K562 (cell line): ENCODE data around the gene DIPK1A. TPM values are rescaled to one million over a fixed set of nuclear protein-coding genes. Genes with fewer than 3 reads are reported as not detected.

Source experiments
- ATAC-seq: fragments of 200-7000 bp; cut with Tn5 transposase; 3 replicates; pipeline ENCODE4 v1.9.1; 2020; ENCODE audit warnings: moderate library complexity
- BruUV-seq: library from RNA; stranded (reverse); fragments of 400-500 nt; replicated peaks from 2 replicates; lab custom pipeline; 2021; lab: Mats Ljungman, UMichigan
- CTCF ChIA-PET: fragments of 300-600 bp; formaldehyde crosslinking; extraction: SDS; loops from one replicate; lab custom pipeline; 2021; ENCODE audit warnings: low intra/inter-chr PET ratio; lab: Yijun Ruan, JAX
- POLR2A ChIA-PET: fragments of 300-600, 350-650 bp; sonication (Branson Sonifier 250); formaldehyde crosslinking; extraction: SDS; loops from one replicate; lab custom pipeline; 2021; ENCODE audit warnings: antibody characterized with exemption, inconsistent platforms; lab: Yijun Ruan, JAX
- DNase-seq, 4 experiments: peaks; one replicate each; pipeline versions ENCODE4 v3.0.0 to v3.0.0-alpha.2; 2011 to 2018; ENCODE audit warnings: low spot score in 3 of 4, mixed read lengths in 3 of 4; ENCODE audit errors: extremely low read depth in 1 of 4
- FAIRE-seq: peaks from 2 replicates; lab custom pipeline; 2011; peaks lifted over from hg19 to GRCh38; lab: Jason Lieb, UNC
- H2AFZ ChIP-seq: 2 replicates; pipeline ENCODE4 v1.6.0; 2011; ENCODE audit warnings: low read depth, low read length, control low read depth, inconsistent platforms
- H3K27ac ChIP-seq: fragments of 200-600 bp; 3 replicates; pipeline ENCODE4 v1.8.0; 2011; ENCODE audit warnings: low read depth, mild to moderate bottlenecking, control low read depth, inconsistent platforms, low read length, moderate library complexity, mixed read lengths; ENCODE audit errors: extremely low read depth
- H3K27me3 ChIP-seq, 2 experiments: fragments of 300-600 bp in 1 of 2; 2 replicates in 1 of 2; 3 replicates in 1 of 2; pipeline versions ENCODE4 v1.6.0 to v1.8.0; 2011; ENCODE audit warnings: inconsistent platforms in 2 of 2, low read length in 2 of 2, mild to moderate bottlenecking in 1 of 2, mixed read lengths in 1 of 2, moderate library complexity in 1 of 2; ENCODE audit not compliant: control insufficient read depth in 2 of 2, insufficient read depth in 2 of 2
- H3K36me3 ChIP-seq: fragments of 300-600 bp; 3 replicates; pipeline ENCODE4 v1.8.0; 2011; ENCODE audit warnings: mild to moderate bottlenecking, low read length, inconsistent platforms; ENCODE audit not compliant: control insufficient read depth, insufficient read depth
- H3K4me1 ChIP-seq, 2 experiments: fragments of 200-600 bp in 1 of 2; replicated peaks in 1 of 2; 2 replicates in 1 of 2; 3 replicates in 1 of 2; pipeline versions ENCODE4 v1.5.1 to v1.8.0; 2011; ENCODE audit warnings: inconsistent platforms in 2 of 2, low read length in 2 of 2, mild to moderate bottlenecking in 1 of 2, mixed read lengths in 1 of 2, moderate library complexity in 1 of 2; ENCODE audit not compliant: control insufficient read depth in 2 of 2, insufficient read depth in 2 of 2
- H3K4me2 ChIP-seq: 2 replicates; pipeline ENCODE4 v1.6.1; 2011; ENCODE audit warnings: low read length, control low read depth, inconsistent platforms, mixed read lengths; ENCODE audit not compliant: insufficient read depth
- H3K4me3 ChIP-seq: fragments of 200-600 bp; sonication (generic), shearing (Covaris generic); 2 replicates; pipeline ENCODE4 v1.5.1; 2016; ENCODE audit warnings: control low read depth, inconsistent platforms
- H3K79me2 ChIP-seq: fragments of 200-600 bp; 3 replicates; pipeline ENCODE4 v1.8.0; 2011; ENCODE audit warnings: low read length, inconsistent platforms; ENCODE audit not compliant: control insufficient read depth, insufficient read depth
- H3K9ac ChIP-seq, 2 experiments: 2 replicates each; pipeline versions ENCODE4 v1.6.0 to v1.6.1; 2011; ENCODE audit warnings: low read depth in 2 of 2, low read length in 2 of 2, control low read depth in 1 of 2, inconsistent platforms in 1 of 2, mild to moderate bottlenecking in 1 of 2, mixed read lengths in 1 of 2; ENCODE audit not compliant: insufficient read depth in 1 of 2
- H3K9me1 ChIP-seq: one replicate; pipeline ENCODE4 v1.6.0; 2011; ENCODE audit warnings: inconsistent platforms, mild to moderate bottlenecking, low read length, moderate library complexity; ENCODE audit not compliant: control insufficient read depth, insufficient read depth
- H3K9me3 ChIP-seq: replicated peaks from 2 replicates; pipeline ENCODE4 v1.5.1; 2011; ENCODE audit warnings: low read depth, low read length, inconsistent platforms; ENCODE audit not compliant: control insufficient read depth, insufficient read depth
- H4K20me1 ChIP-seq: replicated peaks from 2 replicates; pipeline ENCODE4 v1.6.1; 2011; ENCODE audit warnings: low read length, inconsistent platforms, mixed read lengths; ENCODE audit not compliant: control insufficient read depth, insufficient read depth
- KDM5B ChIP-seq: fragments of 200-600 bp; sonication (generic); IDR thresholded peaks from 2 replicates; pipeline ENCODE4 v1.6.1; 2012; ENCODE audit warnings: low read depth, mild to moderate bottlenecking, moderate library complexity, low read length, control low read depth, inconsistent platforms; ENCODE audit not compliant: insufficient replicate concordance
- LCOR ChIP-seq: sonication (generic); formaldehyde crosslinking; IDR thresholded peaks from 2 replicates; pipeline ENCODE4 v1.8.0; 2022; ENCODE audit warnings: mild to moderate bottlenecking, missing genetic modification reagents
- NEUROD1 ChIP-seq: fragments of 150-350 bp; IDR thresholded peaks from 2 replicates; pipeline ENCODE4 v1.6.1; 2014; ENCODE audit warnings: borderline replicate concordance, low read length, low read depth; ENCODE audit not compliant: partially characterized antibody
- NONO ChIP-seq, 2 experiments: fragments of 200-400 bp in 1 of 2; fragments of 450-650 bp in 1 of 2; formaldehyde crosslinking in 1 of 2; IDR thresholded peaks; 2 replicates each; pipeline ENCODE4 v1.6.1; 2017; ENCODE audit warnings: low read depth in 2 of 2, mild to moderate bottlenecking in 2 of 2, moderate library complexity in 2 of 2, low read length in 1 of 2
- SAFB2 ChIP-seq: fragments of 200-400 bp; formaldehyde crosslinking; IDR thresholded peaks from 2 replicates; pipeline ENCODE4 v1.6.1; 2018; ENCODE audit warnings: borderline replicate concordance, low read length, low read depth, moderate library complexity; ENCODE audit not compliant: severe bottlenecking
- ZNF785 ChIP-seq: fragments of 250-450 bp; sonication (Bioruptor Pico); IDR thresholded peaks from 2 replicates; pipeline ENCODE4 v1.4.0; 2020; ENCODE audit warnings: mild to moderate bottlenecking
- WGBS: fragments of 100-300 bp; shearing (Covaris generic); methylation state at CpG from one replicate; pipeline ENCODE4 v1.1.6; 2016; ENCODE audit warnings: low coverage, mixed read lengths; ENCODE audit not compliant: insufficient coverage; ENCODE audit errors: missing lambda C conversion rate; 5-methylcytosine and 5-hydroxymethylcytosine counted together
- in situ Hi-C: fragments of 300-500 bp; cut with MboI; formaldehyde crosslinking; loops from 4 replicates; pipeline ENCODE4 v1.15.0; 2018; ENCODE audit warnings: inconsistent platforms, mixed read lengths
- intact Hi-C: fragments of 100-400 bp; cut with micrococcal nuclease; formaldehyde crosslinking; loops from 2 replicates; pipeline ENCODE4 v1.14.2; 2022
- polyA plus RNA-seq, 8 experiments: library from polyadenylated mRNA; depleted of rRNA in 4 of 8; stranded (reverse) in 5 of 8; unstranded in 3 of 8; fragments of >200 nt; fragmentation: Nextera tagmentation in 2 of 8; fragmentation: Illumina TruSeq in 1 of 8; extraction: Ambion mirVana in 2 of 8; extraction: Trizol in 1 of 8; gene quantifications; 2 replicates each; pipeline versions ENCODE4 v1.2.1 to v1.2.3, GENCODE V29; 2011 to 2014; ENCODE audit warnings: inconsistent platforms in 1 of 8, missing spikeins in 1 of 8
- total RNA-seq, 7 experiments: library from RNA; depleted of rRNA in 6 of 7; stranded (reverse); fragments of >200 nt in 6 of 7; fragmentation: Illumina TruSeq in 2 of 7; extraction: Trizol in 2 of 7; gene quantifications; 2 replicates each; pipeline versions ENCODE4 v1.2.1 to v1.2.3, GENCODE V29; 2011 to 2021; ENCODE audit warnings: low replicate concordance in 1 of 7

Gene DIPK1A
- total and polyA plus RNA-seq, 9 of the 15 experiments (the other 6 are each of a cell fraction or from before 2014, with no cell fraction given): 0.54 to 2.5 (median 1.3) TPM

DNA sequence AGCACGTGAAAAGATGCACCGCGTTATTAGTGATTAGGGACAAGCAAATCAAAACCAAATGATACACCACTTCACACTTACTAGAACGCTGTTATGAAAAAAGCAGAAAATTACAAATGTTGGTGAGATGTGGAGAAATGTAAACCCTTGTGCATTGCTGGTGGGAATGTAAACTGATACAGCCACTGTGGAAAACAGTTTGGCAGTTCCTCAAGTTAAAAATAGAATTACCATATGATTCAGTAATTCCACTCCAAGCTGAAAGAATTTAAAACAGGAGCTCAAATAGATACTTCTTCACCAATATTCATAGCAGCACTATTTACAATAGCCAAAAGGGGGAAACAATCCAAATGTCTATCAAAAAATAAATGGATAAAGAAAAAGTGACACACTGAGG is 166.1 kb downstream of the DIPK1A start:
- FAIRE-seq: no peak
- BruUV-seq: no TSS peak
- TF ChIP-seq KDM5B (no peak), NONO (IDR thresholded peaks at IDR 0.05; ENCODE audit: low read depth in 2 of 2, low read length in 1 of 2) (no peak), ZNF785 (CRISPR knock-in tag) (no peak), NEUROD1 (no peak), SAFB2 (no peak), LCOR (CRISPR knock-in tag) (no peak)
- POLR2A ChIA-PET: interaction anchor here (1.1 to 1.4 kb wide), 3 partner anchors 9 to 10 kb away, joined by 3 to 4 read pairs (median 3); partner anchors contain the start of gene EVI5
- Histone ChIP-seq H3K4me1 (peaks cover 8 to 17% of the 10 kb centered on the region in 2 experiments; a peak in 3 of 5 replicates), H3K9ac (no peak overlapping the region), H3K4me2 (no peak overlapping the region), H3K9me3 (no peaks in the 10 kb centered on the region), H3K79me2 (no peaks in the 10 kb centered on the region), H3K9me1 (no peaks in the 10 kb centered on the region), H2AFZ (no peak overlapping the region), H3K36me3 (no peaks in the 10 kb centered on the region), H3K4me3 (no peak overlapping the region), H3K27ac (no peak overlapping the region), H4K20me1 (no peaks in the 10 kb centered on the region), H3K27me3 (no peaks in the 10 kb centered on the region)
- no peak for ATAC-seq
- no peak for DNase-seq
- CTCF ChIA-PET: interaction anchor here (0.7 kb wide), 1 partner anchor 267 kb away, joined by 3 read pairs; no protein-coding TSS in a partner anchor
- WGBS: 80% methylated on average over 4 of the region's 4 CpGs
- intact Hi-C loops: no loop called here
- in situ Hi-C loops: no loop called here
